Suprapubic skin (tissue), 4 donors: ENCODE data around the gene SRI. TPM values are rescaled to one million over a fixed set of nuclear protein-coding genes. Genes with fewer than 3 reads are reported as not detected.

Source experiments
- DNase-seq, 2 donors: peaks; one replicate each; pipeline ENCODE4 v3.0.0-alpha.2; 2019; ENCODE audit warnings: low spot score in 2 of 2
- H3K27ac ChIP-seq: fragments of 200-600 bp; sonication (generic); one replicate; pipeline ENCODE4 v1.5.1; 2019
- H3K27me3 ChIP-seq: fragments of 200-600 bp; sonication (generic); one replicate; pipeline ENCODE4 v1.5.1; 2019
- H3K36me3 ChIP-seq: fragments of 200-600 bp; sonication (generic); one replicate; pipeline ENCODE4 v1.5.1; 2019
- H3K4me1 ChIP-seq: fragments of 200-600 bp; sonication (generic); one replicate; pipeline ENCODE4 v1.5.1; 2019
- H3K4me3 ChIP-seq: fragments of 200-600 bp; sonication (generic); one replicate; pipeline ENCODE4 v1.5.1; 2019; ENCODE audit warnings: mild to moderate bottlenecking
- H3K9me3 ChIP-seq: fragments of 200-600 bp; sonication (generic); one replicate; pipeline ENCODE4 v1.5.1; 2019
- CTCF ChIP-seq, 2 donors: fragments of 200-600 bp in 1 of 2; fragments of 450-650 bp in 1 of 2; sonication (generic) in 1 of 2; IDR thresholded peaks; one replicate each; pipeline ENCODE4 v1.5.1; 2016 to 2019; ENCODE audit warnings: antibody characterized with exemption in 2 of 2, mild to moderate bottlenecking in 1 of 2, moderate library complexity in 1 of 2
- EP300 ChIP-seq: sonication (generic); formaldehyde crosslinking; IDR thresholded peaks from one replicate; pipeline ENCODE4 v1.6.1; 2017; ENCODE audit warnings: antibody characterized with exemption
- POLR2A ChIP-seq, 2 donors: fragments of 450-650 bp; IDR thresholded peaks; one replicate each; pipeline ENCODE4 v1.6.1; 2017; ENCODE audit warnings: antibody characterized with exemption in 2 of 2, mild to moderate bottlenecking in 2 of 2, moderate library complexity in 2 of 2
- POLR2AphosphoS5 ChIP-seq, 3 donors: sonication (generic); formaldehyde crosslinking; IDR thresholded peaks; one replicate each; pipeline ENCODE4 v1.6.1; 2017; ENCODE audit warnings: antibody characterized with exemption in 3 of 3
- WGBS: methylation state at CpG from one replicate; pipeline ENCODE4 v1.1.5; 2018; 5-methylcytosine and 5-hydroxymethylcytosine counted together
- total RNA-seq, 4 donors: library from RNA; depleted of rRNA; stranded (reverse); fragments of >200 nt; gene quantifications; one replicate each; pipeline ENCODE4 v1.1.0, GENCODE V29; 2016

Gene SRI
- total RNA-seq, 4 donors from 2014 or later = 36.7 to 50.6 (median 42.2) TPM

GRCh38 chr7:88224601-88225275, 4.9 kb upstream of the SRI start:
- 47% methylated on average over 2 of the region's 2 CpGs for WGBS
- TF ChIP-seq POLR2AphosphoS5 (IDR thresholded peaks at IDR 0.05) = no peak
- no peak for TF ChIP-seq CTCF (IDR thresholded peaks at IDR 0.05)
- TF ChIP-seq EP300 = no peak
- TF ChIP-seq POLR2A (IDR thresholded peaks at IDR 0.05) = no peak
- Histone ChIP-seq H3K27me3 (no peaks in the 10 kb centered on the region), H3K9me3 (no peaks in the 10 kb centered on the region), H3K4me1 (peaks cover 5% of the 10 kb centered on the region), H3K27ac (no peak overlapping the region), H3K4me3 (no peak overlapping the region), H3K36me3 (no peaks in the 10 kb centered on the region)
- DNase-seq = no peak

DNA sequence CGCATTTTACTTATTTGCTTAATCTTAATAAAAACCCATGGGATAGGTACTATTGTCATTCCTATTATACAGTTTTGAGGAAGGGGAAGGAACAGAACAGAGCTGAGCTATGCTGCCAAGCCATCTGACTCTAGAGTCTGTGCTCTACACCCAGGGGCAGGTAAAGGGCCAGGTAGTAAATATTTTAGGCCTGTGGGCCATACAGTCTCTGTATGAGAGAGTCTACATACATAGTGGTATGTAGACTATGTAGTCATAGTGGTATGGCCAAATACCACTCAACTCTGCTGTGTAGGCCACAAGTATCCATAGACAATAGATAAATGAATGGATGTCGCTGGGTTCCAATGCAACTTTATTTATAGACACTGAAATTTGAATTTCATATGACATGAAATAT, 3.4 kb upstream of the SRI start:
- no peaks in the 10 kb centered on the region for H3K36me3 ChIP-seq
- DNase-seq = no peak
- H3K4me1 ChIP-seq = peaks cover 11% of the 10 kb centered on the region
- TF ChIP-seq EP300 (no peak), CTCF (IDR thresholded peaks at IDR 0.05) (no peak), POLR2AphosphoS5 (IDR thresholded peaks at IDR 0.05) (no peak), POLR2A (IDR thresholded peaks at IDR 0.05) (no peak)
- WGBS = 92% methylated on average over 2 of the region's 2 CpGs
- no peaks in the 10 kb centered on the region for H3K9me3 ChIP-seq
- H3K27ac ChIP-seq = no peak overlapping the region
- H3K4me3 ChIP-seq = no peak overlapping the region
- H3K27me3 ChIP-seq = no peaks in the 10 kb centered on the region

DNA sequence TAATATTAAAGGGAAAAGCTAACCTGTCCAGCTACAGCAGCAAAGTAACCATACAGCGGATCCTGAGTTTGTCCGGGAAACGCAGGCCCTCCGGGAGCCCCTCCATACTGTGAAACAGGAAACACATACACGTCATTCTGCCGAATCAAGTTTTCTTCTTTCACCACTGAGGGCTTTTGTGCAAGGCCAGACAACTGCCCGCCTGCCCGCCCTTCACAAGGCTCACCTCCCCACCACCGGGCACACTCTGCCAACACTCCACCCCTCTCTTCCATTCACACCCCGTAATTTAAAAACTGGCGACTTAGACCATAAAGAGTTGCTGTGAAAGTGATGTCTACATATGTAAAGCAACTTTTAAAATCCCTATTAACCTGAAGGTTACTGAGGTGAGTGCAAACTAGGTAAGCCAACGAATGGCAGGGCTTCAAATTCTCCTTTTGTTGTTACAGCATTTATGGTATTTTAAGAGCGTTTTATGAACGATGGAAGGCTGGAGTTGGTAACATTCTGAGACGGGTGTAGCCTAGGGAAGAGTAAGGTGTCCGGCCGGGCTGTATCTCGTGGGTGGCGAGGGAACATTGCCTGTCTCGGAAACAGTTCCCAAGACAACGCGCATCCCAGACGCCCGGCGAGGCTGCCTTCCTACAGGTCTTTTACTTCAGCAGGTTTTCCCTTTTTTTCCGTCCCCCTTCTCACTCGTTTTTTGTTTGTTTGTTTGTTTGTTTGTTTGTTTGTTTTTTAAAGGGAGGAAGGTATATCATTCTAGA, 817 bp downstream of the SRI start:
- H3K4me3 ChIP-seq = peak overlapping the region; percentile 83
- H3K9me3 ChIP-seq = no peaks in the 10 kb centered on the region
- TF ChIP-seq POLR2A (IDR thresholded peaks at IDR 0.05) (no peak), EP300 (no peak), POLR2AphosphoS5 (IDR thresholded peaks at IDR 0.05) (no peak), CTCF (IDR thresholded peaks at IDR 0.05) (no peak)
- H3K4me1 ChIP-seq = peaks cover 19% of the 10 kb centered on the region
- 1% methylated on average over 27 of the region's 27 CpGs for WGBS
- peaks cover 19% of the 10 kb centered on the region for H3K36me3 ChIP-seq
- no peak overlapping the region for H3K27ac ChIP-seq
- no peaks in the 10 kb centered on the region for H3K27me3 ChIP-seq
- DNase-seq = peak in 1 of 2 donors; percentile 66

DNA sequence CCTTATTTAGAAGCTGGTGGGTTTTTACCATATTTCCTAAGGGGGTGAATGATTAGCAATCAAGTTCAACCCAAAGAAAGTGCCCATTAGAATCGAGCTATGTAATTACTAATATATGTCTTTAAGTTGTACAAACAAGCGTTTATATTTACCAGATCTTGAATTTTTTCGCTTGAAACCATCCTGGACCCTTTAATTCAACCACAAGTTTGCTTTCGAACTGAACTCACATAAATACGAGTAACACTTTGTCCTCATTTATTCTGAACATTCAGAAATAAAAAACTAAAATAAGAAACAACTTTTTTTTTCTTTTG, 1.5 kb downstream of the SRI start:
- H3K4me3 ChIP-seq = peak overlapping the region; percentile 83
- H3K27ac ChIP-seq = no peak overlapping the region
- no peak for DNase-seq
- TF ChIP-seq POLR2AphosphoS5 (IDR thresholded peaks at IDR 0.05) (no peak), POLR2A (IDR thresholded peaks at IDR 0.05) (no peak), EP300 (no peak), CTCF (IDR thresholded peaks at IDR 0.05) (no peak)
- H3K27me3 ChIP-seq = no peaks in the 10 kb centered on the region
- WGBS = 63% methylated on average over 5 of the region's 5 CpGs
- no peaks in the 10 kb centered on the region for H3K9me3 ChIP-seq
- peaks cover 24% of the 10 kb centered on the region for H3K36me3 ChIP-seq
- peaks cover 19% of the 10 kb centered on the region for H3K4me1 ChIP-seq

DNA sequence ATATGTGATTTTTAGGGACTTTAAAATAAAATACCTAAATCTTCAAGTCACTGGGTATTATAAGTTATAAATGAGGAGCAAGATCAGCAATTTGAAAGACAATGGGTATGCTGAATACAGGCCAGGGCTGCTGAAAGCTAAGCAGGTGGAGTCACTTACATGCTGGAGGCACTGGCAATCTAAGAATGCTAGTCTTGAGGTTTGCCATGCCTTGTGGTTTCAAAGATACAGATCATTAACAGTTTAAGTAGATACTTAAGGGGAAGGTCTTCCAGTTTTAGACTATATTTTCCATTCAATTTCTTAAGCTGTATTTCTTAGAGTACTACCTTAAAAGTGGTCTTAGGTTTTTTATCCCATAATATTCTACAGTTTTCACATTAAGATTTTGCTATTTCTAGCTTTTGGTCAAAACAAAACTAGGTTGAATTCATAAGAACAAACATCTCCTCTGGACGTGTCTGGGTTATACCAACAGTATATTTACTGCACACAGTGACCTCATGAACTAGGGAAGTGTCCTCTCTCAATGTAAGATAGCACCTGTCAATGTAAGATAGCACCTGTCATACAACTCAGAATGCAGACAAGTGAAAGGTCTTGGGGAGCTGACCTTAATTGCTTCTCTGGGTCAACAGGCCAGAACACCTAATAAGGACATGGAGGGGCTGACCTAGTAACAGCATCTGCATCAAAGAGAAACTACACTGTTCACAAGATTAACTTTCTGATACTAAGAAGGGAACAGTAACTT, 2.0 kb downstream of the SRI start:
- WGBS = 36% methylated on average over 1 of the region's 1 CpG
- H3K4me1 ChIP-seq = peaks cover 19% of the 10 kb centered on the region
- no peaks in the 10 kb centered on the region for H3K27me3 ChIP-seq
- H3K36me3 ChIP-seq = peaks cover 30% of the 10 kb centered on the region
- no peaks in the 10 kb centered on the region for H3K9me3 ChIP-seq
- H3K27ac ChIP-seq = no peak overlapping the region
- DNase-seq = no peak
- peak overlapping the region; percentile 83 for H3K4me3 ChIP-seq
- TF ChIP-seq POLR2AphosphoS5 (IDR thresholded peaks at IDR 0.05) (no peak), CTCF (IDR thresholded peaks at IDR 0.05) (no peak), EP300 (no peak), POLR2A (IDR thresholded peaks at IDR 0.05) (no peak)
